Keratinocyte (primary cell): ENCODE results near the gene DNAAF2.

Experiments
- EZH2 ChIP-seq: IDR thresholded peaks from one replicate; pipeline ENCODE4 v1.6.1; 2012; ENCODE audit warnings: inconsistent platforms, mild to moderate bottlenecking, low read length, moderate library complexity
- TF ChIP-seq, protein P1 (sequence below), 3 experiments: IDR thresholded peaks in 1 of 3; conservative IDR thresholded peaks in 1 of 3; optimal IDR thresholded peaks in 1 of 3; 2 replicates in 2 of 3; 3 replicates in 1 of 3; pipeline versions ENCODE3 to v1.5.1; 2011; ENCODE audit warnings: low read length in 3 of 3, mild to moderate bottlenecking in 3 of 3, moderate library complexity in 2 of 3, control low read depth in 1 of 3, inconsistent platforms in 1 of 3; ENCODE audit not compliant: insufficient read depth in 2 of 3; ENCODE audit errors: extremely low read depth in 1 of 3

DNA sequence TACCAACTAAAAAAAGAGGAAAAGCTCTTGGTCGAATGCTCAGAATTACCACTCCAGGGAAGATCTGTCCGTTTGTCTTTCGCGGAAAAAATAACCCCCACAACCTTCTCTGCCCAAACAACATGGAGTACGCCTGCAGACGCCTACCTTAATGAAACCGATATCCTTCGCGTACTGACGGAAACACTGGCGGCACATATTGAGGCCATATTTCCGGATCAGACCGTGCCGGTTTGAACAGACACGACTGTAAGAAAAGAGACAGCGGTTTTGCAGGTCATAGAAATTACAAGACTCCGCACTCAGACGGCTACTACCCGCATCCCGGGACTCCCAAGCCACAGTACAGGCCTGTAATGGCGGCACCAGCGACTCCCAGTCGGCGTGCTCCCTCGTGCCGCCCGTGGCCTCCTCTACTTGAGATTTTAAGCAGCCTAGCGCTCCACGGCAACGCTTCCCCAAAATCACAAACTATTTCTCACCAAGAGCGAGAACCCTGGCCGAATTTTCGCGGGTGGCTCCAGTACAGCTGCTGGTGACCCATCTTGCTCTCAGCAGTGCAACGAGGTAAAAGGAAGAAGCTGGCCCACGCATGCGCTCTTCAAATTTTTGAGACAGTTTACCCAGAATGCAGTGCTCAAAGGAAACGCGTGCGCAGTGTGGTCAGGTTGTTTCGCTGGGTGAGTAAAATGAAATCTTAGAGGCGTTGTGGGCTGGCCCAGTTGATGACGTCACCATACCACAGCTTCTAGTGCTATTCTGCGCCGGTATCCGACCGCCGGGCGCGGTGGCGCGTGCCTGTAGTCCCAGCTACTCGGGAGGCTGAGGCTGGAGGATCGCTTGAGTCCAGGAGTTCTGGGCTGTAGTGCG lies 49.0 kb downstream of the DNAAF2 start, which contains the start of gene RPS29:
- TF ChIP-seq, protein P1, sequence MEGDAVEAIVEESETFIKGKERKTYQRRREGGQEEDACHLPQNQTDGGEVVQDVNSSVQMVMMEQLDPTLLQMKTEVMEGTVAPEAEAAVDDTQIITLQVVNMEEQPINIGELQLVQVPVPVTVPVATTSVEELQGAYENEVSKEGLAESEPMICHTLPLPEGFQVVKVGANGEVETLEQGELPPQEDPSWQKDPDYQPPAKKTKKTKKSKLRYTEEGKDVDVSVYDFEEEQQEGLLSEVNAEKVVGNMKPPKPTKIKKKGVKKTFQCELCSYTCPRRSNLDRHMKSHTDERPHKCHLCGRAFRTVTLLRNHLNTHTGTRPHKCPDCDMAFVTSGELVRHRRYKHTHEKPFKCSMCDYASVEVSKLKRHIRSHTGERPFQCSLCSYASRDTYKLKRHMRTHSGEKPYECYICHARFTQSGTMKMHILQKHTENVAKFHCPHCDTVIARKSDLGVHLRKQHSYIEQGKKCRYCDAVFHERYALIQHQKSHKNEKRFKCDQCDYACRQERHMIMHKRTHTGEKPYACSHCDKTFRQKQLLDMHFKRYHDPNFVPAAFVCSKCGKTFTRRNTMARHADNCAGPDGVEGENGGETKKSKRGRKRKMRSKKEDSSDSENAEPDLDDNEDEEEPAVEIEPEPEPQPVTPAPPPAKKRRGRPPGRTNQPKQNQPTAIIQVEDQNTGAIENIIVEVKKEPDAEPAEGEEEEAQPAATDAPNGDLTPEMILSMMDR (optimal IDR thresholded peaks at IDR 0.05 in 1 of 3, IDR thresholded peaks at IDR 0.05 in 1 of 3, conservative IDR thresholded peaks at IDR 0.05 in 1 of 3; ENCODE audit: extremely low read depth in 1 of 3, insufficient read depth in 2 of 3, low read length in 3 of 3), result no peak
- TF ChIP-seq EZH2, result no peak
